Forelimb muscle (tissue), 1 donor: ENCODE results near the gene SHISA9. TPM values are rescaled to one million over a fixed set of nuclear protein-coding genes. Genes with fewer than 3 reads are reported as not detected.

Experiments
- DNase-seq: peaks from one replicate; pipeline ENCODE4 v3.0.0-alpha.2; 2013; ENCODE audit warnings: low read depth
- polyA plus RNA-seq: library from polyadenylated mRNA; unstranded; fragments of 120-200 nt; gene quantifications from one replicate; pipeline ENCODE4 v1.2.1, GENCODE V29; 2013; ENCODE audit not compliant: insufficient read length

SHISA9 gene
- polyA plus RNA-seq, 1 donor = 0.13 TPM

DNA sequence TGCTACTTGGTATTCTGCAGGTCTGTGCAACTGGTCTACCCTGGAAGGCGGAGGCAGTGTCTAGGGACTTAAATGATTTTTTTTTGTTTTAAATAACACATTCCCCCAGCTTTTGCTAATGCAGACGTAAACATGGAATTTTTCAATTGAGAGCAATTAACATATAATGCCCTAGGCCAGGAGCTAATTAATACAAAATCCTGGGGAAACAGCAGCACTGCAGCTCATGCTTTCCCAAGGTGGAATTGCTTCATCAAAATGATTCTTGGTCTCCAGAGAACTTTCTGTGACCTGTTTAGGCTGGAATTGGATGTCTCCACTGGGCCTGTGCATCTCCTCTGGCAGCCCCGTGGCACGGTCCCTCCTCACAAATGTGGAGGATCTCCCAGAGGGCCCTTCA is 50.6 kb downstream of the SHISA9 start:
- DNase-seq = no peak

GRCh38 chr16:12958366-12958765 is 57.0 kb downstream of the SHISA9 start:
- no peak for DNase-seq

DNA sequence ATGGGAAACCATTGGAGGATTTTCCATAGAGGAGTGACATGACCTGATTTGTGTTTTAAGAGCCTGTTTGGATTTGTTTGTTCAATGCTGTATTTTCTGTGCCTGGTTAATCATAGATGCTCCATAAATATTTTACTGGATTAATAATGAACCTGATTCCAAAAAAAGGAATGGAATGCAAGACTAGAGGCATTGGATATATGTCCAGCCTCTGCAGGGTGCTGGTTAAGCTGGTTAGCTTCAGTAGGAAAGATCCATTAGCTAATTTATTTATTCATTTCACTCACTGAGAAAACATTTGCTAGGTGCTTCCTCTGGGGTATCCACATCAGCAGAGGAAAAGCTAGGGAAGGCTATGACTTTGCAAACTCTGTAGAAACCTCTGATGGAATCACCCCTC is 57.7 kb downstream of the SHISA9 start:
- no peak for DNase-seq

DNA sequence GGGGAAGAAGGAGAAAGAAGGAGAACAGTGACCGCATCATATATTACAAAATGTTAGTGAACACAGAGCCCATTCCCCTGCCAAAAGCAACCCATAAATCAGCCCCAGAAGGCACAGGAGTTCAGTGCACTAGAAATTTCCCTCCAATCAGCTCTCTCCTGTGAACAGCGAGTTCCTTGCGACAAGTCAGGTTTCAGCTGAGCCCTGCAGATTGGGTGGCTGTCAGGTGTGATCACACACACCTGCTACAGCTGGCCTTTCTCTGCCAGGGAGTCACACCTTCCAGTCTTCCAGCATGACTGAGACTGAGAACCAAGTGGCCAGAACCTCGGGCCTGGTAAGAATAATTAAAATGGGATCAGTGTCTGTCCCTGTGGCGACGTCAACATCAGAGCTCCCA is 60.2 kb downstream of the SHISA9 start:
- no peak for DNase-seq

DNA sequence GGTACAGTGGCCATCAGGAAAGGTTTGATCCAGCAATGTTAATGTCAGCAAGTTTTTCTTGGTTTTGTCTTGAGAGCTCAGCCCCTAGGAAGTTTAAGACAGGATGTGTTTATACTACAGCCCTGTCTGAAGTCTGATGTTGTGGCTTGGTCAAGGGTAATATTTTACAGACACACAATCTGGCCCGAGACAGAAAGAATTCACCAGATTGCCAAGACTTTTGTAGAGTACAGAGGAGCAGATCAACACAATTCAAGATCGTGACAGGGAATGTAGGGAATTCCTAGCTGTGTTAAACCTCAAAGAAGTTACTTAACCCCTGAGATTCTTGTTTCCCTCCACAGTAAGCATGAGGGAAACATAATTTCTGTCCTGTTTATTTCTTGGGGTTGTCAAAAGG is 63.1 kb downstream of the SHISA9 start:
- DNase-seq = no peak

DNA sequence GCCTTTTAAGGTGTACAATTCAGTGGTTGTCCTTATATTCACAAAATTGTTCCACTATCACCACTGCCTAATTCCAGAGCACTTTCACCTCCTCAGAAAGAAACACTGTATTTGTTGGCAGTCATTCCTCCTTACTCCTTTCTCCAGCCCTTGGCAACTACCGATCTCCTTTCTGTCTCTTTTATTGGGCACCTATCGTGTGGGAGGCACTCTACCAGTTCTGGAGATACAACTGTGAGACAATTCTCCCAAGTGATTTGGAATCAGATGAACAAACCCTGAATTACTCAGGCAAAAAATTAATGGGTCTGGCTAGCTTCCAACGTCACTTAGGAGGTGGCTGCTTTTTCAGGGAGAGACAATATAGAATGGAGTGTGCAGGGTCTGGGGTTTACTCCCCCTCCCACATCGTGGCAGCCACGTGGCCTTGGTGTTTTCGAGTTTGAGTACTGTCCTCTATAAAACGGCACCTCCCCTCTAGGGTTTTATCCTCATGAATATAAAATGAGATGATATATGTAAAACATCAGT is 63.9 kb downstream of the SHISA9 start:
- DNase-seq = no peak

DNA sequence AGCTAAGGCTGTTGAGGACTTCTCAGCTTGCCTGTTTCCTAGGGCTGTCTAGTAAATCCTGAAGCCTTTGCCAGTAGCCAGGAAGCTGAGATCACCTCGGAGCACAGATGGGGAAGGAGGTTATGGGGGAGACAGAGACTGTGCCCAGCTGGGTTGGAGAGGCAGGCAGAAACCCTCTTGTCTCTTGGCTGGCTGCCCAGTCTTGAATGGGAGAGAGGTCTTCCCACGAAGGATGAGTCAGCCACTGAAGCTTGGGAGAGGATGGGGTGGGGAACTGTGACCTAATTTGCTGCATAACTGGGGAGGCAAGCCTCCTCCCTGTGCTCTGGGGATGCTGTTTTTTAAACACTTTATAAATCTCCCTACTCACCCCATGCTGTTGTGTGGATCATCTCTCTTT is 69.8 kb downstream of the SHISA9 start:
- DNase-seq = no peak

- no peak for DNase-seq
Observed at GRCh38 chr16:12972246-12972645, 70.8 kb downstream of the SHISA9 start.

GRCh38 chr16:12975766-12976165 is 74.4 kb downstream of the SHISA9 start:
- no peak for DNase-seq

GRCh38 chr16:12976496-12976895 is 75.1 kb downstream of the SHISA9 start:
- no peak for DNase-seq

DNA sequence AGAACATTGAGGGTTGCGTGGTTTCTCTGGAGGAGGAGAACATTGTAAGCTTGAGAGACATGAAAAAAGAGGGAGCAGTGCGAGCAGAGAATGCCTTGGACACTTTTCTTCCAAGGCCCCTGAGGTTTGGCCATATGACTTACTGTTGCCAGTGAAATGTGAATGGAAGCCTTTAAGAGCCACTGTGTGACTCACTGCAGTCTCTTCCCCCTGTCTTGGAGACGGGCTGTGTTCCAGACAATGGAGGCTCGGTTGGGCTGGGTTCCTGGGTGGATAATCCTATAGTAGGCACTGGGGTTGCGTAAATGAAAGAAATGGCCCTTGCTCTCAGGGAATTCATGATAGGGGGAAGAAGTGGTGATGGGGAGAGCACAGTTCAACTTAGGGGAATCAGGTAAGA is 75.5 kb downstream of the SHISA9 start:
- DNase-seq = no peak

- DNase-seq = no peak
Observed at GRCh38 chr16:12985516-12985915, 84.1 kb downstream of the SHISA9 start.

GRCh38 chr16:12988071-12988470 is 86.7 kb downstream of the SHISA9 start:
- DNase-seq = no peak

DNA sequence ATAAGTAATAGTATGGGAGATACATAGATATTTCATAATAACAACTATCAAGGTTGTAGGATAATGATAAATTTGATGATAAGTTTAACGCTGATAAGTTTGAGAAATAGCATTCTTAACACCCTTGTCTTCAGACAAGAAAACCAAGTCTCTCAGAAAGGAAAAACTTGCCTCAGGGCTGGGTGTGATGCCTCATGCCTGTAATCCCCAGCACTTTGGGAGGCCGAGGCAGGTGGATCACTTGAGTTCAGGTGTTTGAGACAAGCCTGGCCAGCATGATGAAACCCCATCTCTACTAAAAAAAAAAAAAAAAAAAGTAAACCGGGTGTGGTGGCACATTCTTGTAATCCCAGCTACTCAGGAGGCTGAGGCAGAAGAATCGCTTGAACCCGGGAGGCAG is 90.7 kb downstream of the SHISA9 start:
- DNase-seq = no peak

- no peak for DNase-seq
Observed at GRCh38 chr16:12994402-12994801, 93.0 kb downstream of the SHISA9 start.

GRCh38 chr16:12995721-12996372 is 94.4 kb downstream of the SHISA9 start:
- DNase-seq = no peak

DNA sequence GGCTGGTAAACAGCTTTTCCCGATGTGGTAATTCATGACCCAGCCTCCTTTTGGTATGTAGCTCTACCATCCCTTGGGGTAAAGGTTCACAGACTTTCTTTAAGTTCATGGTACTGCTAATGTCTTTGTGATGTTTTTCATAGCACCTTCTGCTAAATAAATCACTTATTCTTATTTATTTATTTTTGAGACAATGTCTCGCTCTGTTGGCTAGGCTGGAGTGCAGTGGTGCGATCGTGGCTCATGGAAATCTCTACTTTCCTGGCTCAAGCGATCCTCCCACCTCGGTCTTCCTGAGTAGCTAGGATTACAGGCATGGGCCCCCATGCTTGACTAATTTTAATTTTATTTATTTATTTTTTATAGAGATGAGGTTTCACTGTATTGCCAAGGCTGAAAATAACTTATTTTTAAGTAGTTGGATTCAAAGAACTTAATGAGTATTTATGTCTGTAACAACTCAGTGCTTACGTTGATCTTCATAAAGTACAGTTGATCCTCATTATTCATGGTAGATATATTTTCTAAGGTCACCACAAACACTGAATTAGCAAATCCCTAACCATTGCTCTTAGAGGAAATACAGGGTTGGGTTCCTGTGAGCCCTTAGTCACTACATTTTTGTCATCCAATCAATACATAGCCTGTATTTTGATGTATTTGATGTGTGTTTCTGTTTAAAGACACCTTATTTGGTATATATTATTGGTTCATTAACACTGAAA is 97.1 kb downstream of the SHISA9 start:
- no peak for DNase-seq

DNA sequence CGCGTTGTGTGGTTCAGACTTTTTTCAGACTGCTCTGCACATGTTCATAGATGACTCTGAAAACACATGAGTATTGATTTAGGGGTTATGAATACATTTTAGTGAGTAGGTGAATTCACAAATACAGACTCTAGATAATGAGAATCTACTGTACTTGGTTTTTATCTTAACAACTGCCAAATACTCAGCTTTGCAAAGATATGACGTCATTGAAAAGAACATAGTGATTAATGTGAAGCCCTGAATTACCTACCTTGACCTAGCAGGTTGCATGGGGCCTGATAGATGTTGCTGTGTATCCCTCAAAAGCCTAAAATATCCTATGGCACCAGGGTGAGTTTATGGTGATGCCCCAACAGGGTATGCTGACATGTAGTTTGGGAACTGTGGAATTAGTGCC is 98.0 kb downstream of the SHISA9 start:
- no peak for DNase-seq

GRCh38 chr16:13005721-13006247 is 104.4 kb downstream of the SHISA9 start:
- no peak for DNase-seq

DNA sequence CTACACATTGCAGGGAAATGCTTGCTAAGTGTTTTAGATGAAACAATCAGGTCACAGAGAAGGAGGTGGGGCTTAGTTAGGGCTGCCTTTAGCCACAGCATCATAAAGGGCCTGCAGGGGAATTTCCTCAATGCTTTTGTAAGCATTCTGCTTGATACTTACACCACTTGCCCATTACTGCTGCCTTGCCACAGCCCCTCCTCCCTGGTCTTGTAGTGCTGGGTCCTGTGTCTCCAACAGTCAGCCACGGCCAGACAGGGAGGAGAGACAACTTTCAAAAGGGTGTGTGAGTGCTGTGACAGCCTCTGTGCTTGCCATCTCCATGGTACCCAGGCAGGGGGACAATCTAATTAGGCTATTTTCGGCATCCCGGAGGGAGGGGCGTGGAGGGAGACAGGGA is 111.2 kb downstream of the SHISA9 start:
- DNase-seq = no peak

GRCh38 chr16:13013043-13013442 is 111.6 kb downstream of the SHISA9 start:
- no peak for DNase-seq

DNA sequence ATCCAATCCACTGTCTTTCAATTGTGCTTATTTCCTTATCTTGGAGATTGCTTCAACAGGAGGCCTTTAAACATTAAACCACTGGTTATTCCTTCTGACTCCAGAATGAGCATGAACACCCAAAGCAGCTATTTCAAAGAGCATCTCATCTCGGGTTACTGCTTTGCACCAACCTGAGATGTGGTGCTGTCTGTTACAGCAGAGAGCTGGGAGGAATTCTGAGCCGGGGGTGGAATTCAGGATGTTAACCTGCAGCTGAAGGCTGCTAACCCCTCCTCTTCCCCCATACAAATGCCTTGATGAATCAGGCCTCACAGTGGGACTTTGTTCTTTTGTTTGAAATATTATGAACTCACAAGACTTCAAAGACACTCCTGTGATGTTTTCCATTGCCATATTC is 113.1 kb downstream of the SHISA9 start:
- DNase-seq = no peak

- DNase-seq = no peak
Observed at GRCh38 chr16:13018026-13018425, 116.6 kb downstream of the SHISA9 start.
